HG02970 (cell line): Measurements from ENCODE around the gene IL10RA.

Experiments
- ATAC-seq: cut with Tn5 transposase; IDR thresholded peaks from one replicate; pipeline ENCODE4 v1.9.1; 2021; ENCODE audit warnings: mild to moderate bottlenecking, moderate library complexity, moderate number of reproducible peaks; ENCODE audit not compliant: unreplicated experiment, low FRiP score

The IL10RA gene

DNA sequence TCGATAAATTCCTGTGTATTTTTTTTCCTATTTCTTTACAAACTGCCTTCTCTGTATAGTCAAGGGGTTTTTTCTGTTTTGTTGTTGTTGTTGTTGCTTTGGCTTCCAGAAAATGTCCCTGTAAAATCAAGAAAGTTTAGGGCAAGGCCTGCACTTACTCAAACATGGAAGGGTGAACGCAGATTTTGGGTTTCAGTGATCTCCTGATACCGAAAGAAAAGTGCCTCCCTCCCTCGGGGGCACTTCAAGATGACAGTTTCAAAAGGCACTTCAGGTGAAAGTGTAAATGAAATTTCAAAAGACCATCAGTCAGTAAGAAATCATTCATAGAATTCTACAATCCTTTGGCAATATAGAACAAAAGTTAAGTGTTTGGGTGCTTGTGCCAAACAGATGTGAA lies 47.2 kb downstream of the IL10RA start:
- no peak for ATAC-seq

DNA sequence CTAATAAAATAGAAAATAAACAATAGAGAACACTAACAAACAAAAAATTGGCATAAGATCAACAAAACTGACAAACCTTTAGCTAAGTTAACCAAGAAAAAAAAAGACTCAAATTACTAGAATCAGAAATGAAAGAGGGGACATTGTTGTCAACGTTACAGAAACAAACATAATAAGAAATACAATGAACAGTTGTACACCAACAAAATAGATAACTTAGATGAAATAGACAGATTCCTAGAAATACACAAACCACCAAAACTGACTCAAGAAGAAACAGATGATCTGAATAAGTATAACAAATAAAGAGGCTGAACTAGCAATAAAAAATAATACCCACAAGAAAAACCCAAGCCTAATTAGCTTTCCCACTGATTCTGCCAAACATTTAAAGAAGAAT lies 55.9 kb downstream of the IL10RA start:
- no peak for ATAC-seq

DNA sequence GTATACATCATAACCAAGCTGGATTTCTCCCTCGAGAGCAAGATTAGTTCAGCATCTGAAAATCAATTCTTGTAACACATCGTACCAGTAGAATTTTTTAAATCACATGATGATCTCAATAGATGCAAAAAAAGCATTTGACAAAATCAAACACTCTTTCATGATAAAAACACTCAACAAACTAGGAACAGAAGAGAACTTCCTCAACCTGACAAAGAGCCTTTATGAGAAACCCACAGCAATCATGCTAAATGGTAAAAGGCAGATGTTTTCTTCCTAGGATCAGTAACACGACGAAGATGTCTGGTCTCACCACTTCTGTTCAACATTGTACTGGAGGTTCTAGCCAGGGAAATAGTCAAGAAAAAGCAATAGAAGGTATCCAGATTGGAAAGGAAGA lies 56.6 kb downstream of the IL10RA start:
- ATAC-seq: no peak

DNA sequence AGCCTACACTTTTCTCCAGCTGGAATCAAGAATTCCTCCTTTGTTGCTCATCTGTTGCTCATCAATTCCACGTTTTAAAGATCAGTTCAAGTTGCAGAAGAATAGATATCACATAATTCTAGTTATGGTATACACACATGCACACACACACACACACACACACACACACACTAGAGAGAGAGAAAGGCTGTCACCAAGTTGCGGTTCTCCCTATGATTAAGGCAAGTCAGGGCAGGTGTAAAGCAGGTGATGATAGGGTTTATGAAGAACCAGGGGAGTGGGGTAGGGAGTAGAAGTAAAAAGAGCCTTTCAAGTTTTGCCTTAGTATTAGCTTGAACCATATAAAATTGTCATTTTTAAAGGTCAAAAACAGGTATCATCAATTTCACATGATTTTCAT lies 59.0 kb downstream of the IL10RA start:
- ATAC-seq: no peak

DNA sequence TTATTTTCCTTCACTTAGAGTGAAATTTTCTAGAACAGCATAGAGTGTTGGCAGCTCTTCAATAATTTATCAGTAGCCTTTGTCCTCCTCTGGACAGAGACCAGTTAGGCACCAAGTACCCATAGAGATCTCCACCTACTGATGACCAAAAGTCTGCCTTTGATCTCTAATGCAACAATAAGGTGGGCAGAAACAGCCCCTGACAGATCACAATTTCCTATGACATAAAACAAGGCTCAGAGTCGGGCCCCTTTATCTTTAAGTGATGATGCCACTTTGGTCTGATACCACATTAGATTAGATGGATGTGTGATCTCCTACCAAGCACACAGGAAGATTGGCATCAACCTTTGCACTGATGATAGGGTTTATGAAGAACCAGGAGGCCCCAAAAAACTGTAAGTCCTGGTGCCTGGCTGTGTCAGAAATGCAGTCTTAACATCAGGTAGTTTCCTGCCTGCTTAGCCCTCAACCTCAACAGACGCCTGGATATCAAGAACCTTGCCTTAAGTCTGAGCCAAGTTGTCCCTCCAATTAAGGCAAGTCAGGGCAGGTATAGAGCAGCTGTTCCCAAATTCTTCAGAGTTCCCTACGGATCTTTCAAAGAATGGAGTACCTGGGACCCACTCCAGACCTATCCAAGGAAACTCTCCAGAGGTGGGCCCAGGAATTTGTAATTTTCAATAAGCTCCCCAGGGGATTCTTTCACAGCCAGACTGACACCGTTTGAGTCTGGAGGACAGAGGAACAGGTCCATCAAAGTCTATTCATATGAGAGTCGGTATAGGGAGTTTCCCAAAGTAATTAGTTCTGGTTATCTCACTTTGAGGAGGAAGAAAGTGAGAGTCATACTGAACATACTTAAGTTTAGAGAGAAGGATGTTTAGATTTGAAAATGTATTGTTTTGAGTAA lies 60.1 kb downstream of the IL10RA start:
- no peak for ATAC-seq

DNA sequence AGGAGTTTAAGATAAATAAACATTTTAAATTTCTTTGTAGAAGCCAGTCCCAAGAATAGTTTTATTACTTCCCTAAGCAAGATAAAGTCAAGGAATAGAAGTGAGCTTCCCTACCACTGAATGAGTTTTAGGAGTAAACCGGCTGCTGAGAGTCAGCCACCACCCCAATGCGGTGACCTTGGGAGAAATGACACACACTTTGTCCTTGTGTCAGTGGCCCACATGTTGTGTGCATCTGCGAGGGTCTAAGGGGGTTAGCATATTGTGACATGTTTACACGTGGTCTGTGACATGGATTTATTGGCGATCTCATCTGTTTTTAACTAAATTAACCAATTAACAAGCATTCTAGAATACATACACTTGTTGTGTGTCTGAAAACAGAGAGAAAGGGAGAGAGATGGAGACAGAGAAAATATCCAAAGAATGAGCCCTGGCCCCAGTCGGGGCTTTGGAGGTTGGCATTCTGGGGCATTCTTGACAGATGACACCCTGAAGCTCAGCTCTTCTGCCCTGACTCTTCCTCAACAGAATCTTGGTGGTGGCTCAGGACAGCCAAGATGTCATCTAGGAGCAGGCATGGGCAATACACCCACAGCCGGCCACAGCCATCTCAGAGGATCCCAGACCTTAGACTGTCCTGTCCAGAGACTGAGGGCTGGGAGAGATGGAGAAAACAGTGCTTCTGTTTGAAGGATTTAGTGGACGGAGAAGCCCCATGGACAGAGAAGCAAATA lies 60.9 kb downstream of the IL10RA start:
- no peak for ATAC-seq

DNA sequence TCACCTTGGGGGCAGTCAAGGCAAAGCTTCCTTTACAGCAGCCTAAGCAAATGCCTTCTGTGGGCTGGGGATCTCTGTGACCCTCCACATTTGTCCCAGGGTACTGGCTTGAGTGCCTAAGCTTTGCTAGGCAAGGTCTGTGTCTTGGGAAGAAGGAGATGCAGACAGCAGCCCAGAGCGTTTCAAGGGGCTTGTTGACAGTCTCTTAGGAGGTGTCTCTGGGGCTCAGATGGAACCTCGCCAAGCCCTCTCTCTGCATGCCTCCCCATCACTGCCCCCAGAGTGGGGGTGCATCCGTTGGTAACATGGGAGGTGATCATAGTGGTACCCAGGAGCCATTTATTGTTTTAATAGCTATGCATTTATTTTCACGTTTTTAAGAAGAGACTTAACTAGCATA lies 61.6 kb downstream of the IL10RA start:
- no peak for ATAC-seq

DNA sequence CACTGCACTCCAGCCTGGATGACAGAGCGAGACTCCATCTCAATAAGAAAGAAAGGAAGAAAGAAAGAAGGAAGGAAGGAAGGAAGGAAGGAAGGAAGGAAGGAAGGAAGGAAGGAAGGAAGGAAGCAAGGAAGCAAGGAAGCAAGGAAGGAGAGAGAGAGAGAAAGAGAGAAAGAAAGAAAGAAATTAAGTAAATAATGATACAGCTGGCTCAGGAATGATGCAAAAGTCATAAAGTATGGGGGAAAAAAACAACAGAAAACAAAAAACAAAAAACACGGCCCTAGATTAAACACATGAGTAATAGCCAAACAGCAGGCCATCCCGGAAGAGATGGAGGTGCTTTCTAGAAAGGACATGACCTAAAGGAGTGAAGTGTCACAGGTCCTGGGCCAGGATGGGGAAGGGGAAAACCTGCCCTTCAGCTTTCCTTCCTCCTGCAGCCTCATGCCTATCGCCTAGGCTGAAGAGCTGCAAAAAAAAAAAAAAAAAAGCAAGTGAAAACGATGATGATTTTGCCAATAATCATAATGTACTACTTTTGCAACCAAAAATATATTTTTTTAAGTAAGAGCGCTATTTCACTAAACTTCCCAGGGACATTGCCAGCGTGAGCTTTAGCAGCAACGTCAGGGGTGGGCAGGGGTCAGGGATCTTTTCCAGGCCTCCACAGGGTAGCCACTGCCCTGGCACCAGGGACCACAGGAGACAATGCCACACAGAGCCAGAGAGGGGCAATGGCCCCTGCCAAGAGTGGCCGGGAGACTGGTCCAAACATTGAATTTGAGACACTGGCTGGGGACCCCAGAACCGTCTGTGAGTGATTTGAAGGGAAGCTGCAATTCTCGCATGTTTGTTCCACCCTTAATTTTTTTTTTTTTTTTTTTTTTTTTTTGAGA lies 62.5 kb downstream of the IL10RA start:
- ATAC-seq: no peak

DNA sequence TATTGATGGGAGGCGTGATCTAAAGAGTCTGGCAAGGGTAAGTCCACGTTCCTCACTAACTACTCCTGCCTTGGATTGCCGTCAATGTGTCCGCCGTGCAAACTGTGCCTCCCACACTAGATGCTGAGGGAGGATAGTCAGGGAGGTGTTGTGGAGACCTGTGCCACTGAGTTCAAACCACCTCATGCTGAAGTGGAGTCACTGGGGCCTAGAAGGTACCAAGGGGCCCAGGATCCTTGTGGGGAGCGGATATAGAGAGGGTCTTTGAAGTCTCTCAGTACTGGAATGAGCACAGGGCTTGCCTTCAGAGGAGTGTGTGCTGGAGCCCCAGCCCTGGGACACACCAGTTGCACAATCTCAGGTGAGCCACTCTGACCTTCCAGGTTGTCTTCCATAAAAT lies 63.6 kb downstream of the IL10RA start:
- no peak for ATAC-seq

DNA sequence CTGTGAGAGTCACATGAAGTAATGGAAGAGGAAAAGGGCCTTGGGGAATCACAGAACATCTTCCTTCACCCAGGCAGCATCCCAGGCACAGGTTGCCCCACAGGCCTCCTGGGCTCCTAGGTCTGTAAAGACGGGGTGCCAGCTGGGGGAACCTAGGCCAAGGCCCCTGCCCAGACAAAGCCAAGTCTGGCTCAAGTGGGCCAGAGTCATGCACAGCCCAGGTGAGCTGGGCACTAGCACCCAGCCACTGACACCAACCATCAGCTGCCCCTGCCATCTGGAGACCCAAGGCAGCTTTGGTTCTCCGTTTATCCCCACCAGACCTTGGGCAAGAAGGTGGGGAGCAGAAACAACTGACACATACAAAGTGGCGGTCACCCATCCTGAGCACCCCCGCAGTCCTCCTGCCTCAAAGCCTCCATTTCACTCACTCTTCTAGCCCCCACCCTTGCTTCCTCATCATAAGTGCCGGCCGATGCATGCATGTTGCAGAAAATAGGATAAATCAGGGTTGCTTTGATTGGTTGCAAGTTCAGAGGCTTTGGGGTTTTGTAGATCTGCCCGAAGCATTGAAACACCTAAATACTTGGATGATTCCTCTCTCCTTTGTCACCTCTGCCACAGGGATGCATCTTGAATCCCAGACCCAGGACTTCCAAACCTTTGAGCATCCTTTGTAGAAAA lies 64.2 kb downstream of the IL10RA start:
- ATAC-seq: no peak
